IMR-90 (cell line): ENCODE measurements around the gene UNC5B. TPM values are rescaled to one million over a fixed set of nuclear protein-coding genes. Genes with fewer than 3 reads are reported as not detected.

Source experiments
- ATAC-seq: fragments of 200-7000 bp; cut with Tn5 transposase; 2 replicates; pipeline ENCODE4 v1.9.1; 2020; ENCODE audit warnings: low read depth, mild to moderate bottlenecking, moderate library complexity
- BruUV-seq: library from RNA; stranded (reverse); fragments of 400-500 nt; replicated peaks from 2 replicates; lab custom pipeline; 2021; lab: Mats Ljungman, UMichigan
- CTCF ChIA-PET: fragments of 300-600 bp; formaldehyde crosslinking; extraction: SDS; loops from one replicate; lab custom pipeline; 2021; ENCODE audit warnings: antibody characterized with exemption; lab: Yijun Ruan, JAX
- POLR2A ChIA-PET: fragments of 300-600 bp; sonication (Branson Sonifier 250); formaldehyde crosslinking; loops from one replicate; lab custom pipeline; 2022; ENCODE audit warnings: antibody characterized with exemption; ENCODE audit not compliant: unreplicated experiment; lab: Charles Lee
- DNase-seq: peaks from one replicate; pipeline ENCODE4 v3.0.0; 2013
- H2AFZ ChIP-seq: replicated peaks from 2 replicates; pipeline ENCODE3; 2013; ENCODE audit warnings: low read length, mild to moderate bottlenecking; ENCODE audit not compliant: poor library complexity
- H2AK5ac ChIP-seq: 2 replicates; pipeline ENCODE4 v1.6.1; 2013; ENCODE audit warnings: low read depth, low read length, inconsistent platforms
- H2AK9ac ChIP-seq: replicated peaks from 2 replicates; pipeline ENCODE3; 2013; ENCODE audit warnings: mild to moderate bottlenecking, low read depth, low read length, moderate library complexity; ENCODE audit not compliant: poor library complexity
- H2BK120ac ChIP-seq: 2 replicates; pipeline ENCODE4 v1.6.1; 2013; ENCODE audit warnings: low read depth, low read length, inconsistent platforms
- H2BK15ac ChIP-seq: 3 replicates; pipeline ENCODE4 v1.6.1; 2013; ENCODE audit warnings: low read depth, low read length, inconsistent platforms
- H2BK20ac ChIP-seq: 2 replicates; pipeline ENCODE4 v1.6.1; 2013; ENCODE audit warnings: low read depth, mild to moderate bottlenecking, inconsistent platforms, low read length, moderate library complexity
- H2BK5ac ChIP-seq: 2 replicates; pipeline ENCODE4 v1.6.1; 2013; ENCODE audit warnings: mild to moderate bottlenecking, low read depth, low read length, inconsistent platforms; ENCODE audit not compliant: poor library complexity, severe bottlenecking
- H3K14ac ChIP-seq: replicated peaks from 2 replicates; pipeline ENCODE4 v1.6.1; 2013; ENCODE audit warnings: low read depth, low read length, inconsistent platforms
- H3K18ac ChIP-seq: 2 replicates; pipeline ENCODE4 v1.6.1; 2013; ENCODE audit warnings: low read depth, low read length, control low read depth
- H3K23ac ChIP-seq: 2 replicates; pipeline ENCODE4 v1.6.1; 2013; ENCODE audit warnings: low read depth, low read length, inconsistent platforms
- H3K27ac ChIP-seq: 2 replicates; pipeline ENCODE4 v1.5.1; 2013; ENCODE audit warnings: mild to moderate bottlenecking, control low read depth, low read length; ENCODE audit not compliant: insufficient read depth
- H3K27me3 ChIP-seq: 2 replicates; pipeline ENCODE4 v1.6.1; 2013; ENCODE audit warnings: low read length; ENCODE audit not compliant: control insufficient read depth, insufficient read depth
- H3K36me3 ChIP-seq: 2 replicates; pipeline ENCODE4 v1.6.1; 2013; ENCODE audit warnings: low read length, mixed read lengths; ENCODE audit not compliant: control insufficient read depth, insufficient read depth
- H3K4ac ChIP-seq: 2 replicates; pipeline ENCODE4 v1.6.1; 2013; ENCODE audit warnings: low read depth, low read length, inconsistent platforms
- H3K4me1 ChIP-seq: 2 replicates; pipeline ENCODE4 v1.6.1; 2013; ENCODE audit warnings: low read length, mixed read lengths; ENCODE audit not compliant: control insufficient read depth, insufficient read depth
- H3K4me2 ChIP-seq: 2 replicates; pipeline ENCODE4 v1.6.1; 2013; ENCODE audit warnings: low read depth, mild to moderate bottlenecking, control low read depth, low read length, moderate library complexity
- H3K4me3 ChIP-seq: 2 replicates; pipeline ENCODE4 v1.5.1; 2013; ENCODE audit warnings: low read depth, mild to moderate bottlenecking, control low read depth, low read length, moderate library complexity; ENCODE audit not compliant: insufficient read depth
- H3K56ac ChIP-seq: 2 replicates; pipeline ENCODE4 v1.6.1; 2013; ENCODE audit warnings: low read length, inconsistent platforms; ENCODE audit not compliant: insufficient read depth; ENCODE audit errors: extremely low read depth
- H3K79me1 ChIP-seq, 2 experiments: 2 replicates each; pipeline ENCODE4 v1.6.1; 2013; ENCODE audit warnings: low read length in 2 of 2, inconsistent platforms in 1 of 2, low read depth in 1 of 2
- H3K9ac ChIP-seq: 2 replicates; pipeline ENCODE4 v1.6.1; 2013; ENCODE audit warnings: low read depth, low read length, control low read depth
- H3K9me1 ChIP-seq: 2 replicates; pipeline ENCODE4 v1.6.1; 2013; ENCODE audit warnings: low read length, inconsistent platforms; ENCODE audit not compliant: insufficient read depth
- H3K9me3 ChIP-seq: 2 replicates; pipeline ENCODE4 v1.6.1; 2013; ENCODE audit warnings: low read length; ENCODE audit not compliant: control insufficient read depth, insufficient read depth
- H4K20me1 ChIP-seq: 2 replicates; pipeline ENCODE4 v1.6.1; 2013; ENCODE audit warnings: low read length, inconsistent platforms; ENCODE audit not compliant: insufficient read depth
- H4K5ac ChIP-seq: 2 replicates; pipeline ENCODE4 v1.6.1; 2013; ENCODE audit warnings: mild to moderate bottlenecking, low read depth, low read length, control low read depth
- H4K8ac ChIP-seq, 2 experiments: 2 replicates each; pipeline ENCODE4 v1.6.1; 2013; ENCODE audit warnings: low read depth in 2 of 2, low read length in 2 of 2, control low read depth in 1 of 2, inconsistent platforms in 1 of 2
- H4K91ac ChIP-seq: 2 replicates; pipeline ENCODE4 v1.6.1; 2013; ENCODE audit warnings: low read depth, low read length, inconsistent platforms; ENCODE audit not compliant: insufficient read depth
- BHLHE40 ChIP-seq: fragments of 150-350 bp; IDR thresholded peaks from 2 replicates; pipeline ENCODE4 v1.6.1; 2016; ENCODE audit warnings: mild to moderate bottlenecking, low read depth, low read length
- CEBPB ChIP-seq: IDR thresholded peaks from 2 replicates; pipeline ENCODE4 v1.6.1; 2012; ENCODE audit warnings: low read depth, low read length, improper control_type of control experiment
- CHD1 ChIP-seq: IDR thresholded peaks from 2 replicates; pipeline ENCODE4 v1.6.1; 2012; ENCODE audit warnings: low read depth, low read length, improper control_type of control experiment
- FOS ChIP-seq: fragments of 150-350 bp; IDR thresholded peaks from 2 replicates; pipeline ENCODE4 v1.6.1; 2016; ENCODE audit warnings: low read depth, low read length
- MAFK ChIP-seq: IDR thresholded peaks from 2 replicates; pipeline ENCODE4 v1.6.1; 2012; ENCODE audit warnings: low read depth, low read length, improper control_type of control experiment
- MAZ ChIP-seq: IDR thresholded peaks from 2 replicates; pipeline ENCODE4 v1.6.1; 2012; ENCODE audit warnings: low read depth, mild to moderate bottlenecking, low read length, improper control_type of control experiment, moderate library complexity, borderline replicate concordance
- MXI1 ChIP-seq: IDR thresholded peaks from 2 replicates; pipeline ENCODE4 v1.6.1; 2012; ENCODE audit warnings: low read depth, mild to moderate bottlenecking, low read length, moderate library complexity, borderline replicate concordance
- NFE2L2 ChIP-seq: fragments of 150-350 bp; IDR thresholded peaks from 2 replicates; pipeline ENCODE4 v1.6.1; 2016; ENCODE audit warnings: low read depth, mild to moderate bottlenecking, low read length
- POLR2A ChIP-seq: IDR thresholded peaks from 2 replicates; pipeline ENCODE4 v1.6.1; 2012; ENCODE audit warnings: mild to moderate bottlenecking, low read depth, low read length
- RAD21 ChIP-seq: IDR thresholded peaks from 2 replicates; pipeline ENCODE4 v1.6.1; 2012; ENCODE audit warnings: low read length, improper control_type of control experiment
- RCOR1 ChIP-seq: IDR thresholded peaks from 2 replicates; pipeline ENCODE4 v1.6.1; 2012; ENCODE audit warnings: mild to moderate bottlenecking, low read length, improper control_type of control experiment; ENCODE audit not compliant: insufficient replicate concordance
- RFX5 ChIP-seq: IDR thresholded peaks from 2 replicates; pipeline ENCODE4 v1.8.0; 2012; ENCODE audit warnings: low read depth, mild to moderate bottlenecking, low read length, moderate library complexity
- SMC3 ChIP-seq: fragments of 150-350 bp; IDR thresholded peaks from 2 replicates; pipeline ENCODE4 v1.6.1; 2016; ENCODE audit warnings: low read depth, mild to moderate bottlenecking, antibody characterized with exemption, low read length, moderate library complexity
- WGBS, 2 experiments: methylation state at CpG; one replicate each; pipeline versions ENCODE4 v1.1.5 to v1.1.7; 2013; ENCODE audit warnings: missing lambda C conversion rate in 2 of 2; ENCODE audit not compliant: insufficient read length in 1 of 2; ENCODE audit errors: extremely low coverage in 2 of 2; 5-methylcytosine and 5-hydroxymethylcytosine counted together
- dilution Hi-C: fragments of 300-500 bp; cut with HindIII; formaldehyde crosslinking; loops from one replicate; pipeline ENCODE4 v1.14.3; 2018; ENCODE audit warnings: low sequenced_read_pairs; ENCODE audit not compliant: unreplicated experiment
- in situ Hi-C: fragments of 300-500 bp; cut with MboI; formaldehyde crosslinking; loops from 3 replicates; pipeline ENCODE4 v1.14.3; 2019; ENCODE audit warnings: low sequenced_read_pairs, inconsistent platforms, mixed read lengths
- intact Hi-C: fragments of 100-400 bp; cut with micrococcal nuclease; formaldehyde crosslinking; loops from 2 replicates; pipeline ENCODE4 v1.10.0; 2022
- polyA plus RNA-seq, 3 experiments: library from polyadenylated mRNA; depleted of rRNA; stranded (reverse); fragments of >200 nt; gene quantifications; 2 replicates each; pipeline ENCODE4 v1.2.3, GENCODE V29; 2012; ENCODE audit warnings: low replicate concordance in 1 of 3
- total RNA-seq: library from RNA; depleted of rRNA; stranded (reverse); fragments of >200 nt; gene quantifications from 2 replicates; pipeline ENCODE4 v1.2.3, GENCODE V29; 2012
- TF ChIP-seq, protein P1 (sequence below): conservative IDR thresholded peaks from 2 replicates; pipeline ENCODE4 v1.5.1; 2012; ENCODE audit warnings: mild to moderate bottlenecking, low read depth, low read length, improper control_type of control experiment
- TF ChIP-seq, protein P2 (sequence below): fragments of 150-350 bp; IDR thresholded peaks from 2 replicates; pipeline ENCODE4 v1.6.1; 2016; ENCODE audit warnings: low read depth, mild to moderate bottlenecking, low read length, moderate library complexity, borderline replicate concordance
- TF ChIP-seq, protein P3 (sequence below): fragments of 150-350 bp; IDR thresholded peaks from 2 replicates; pipeline ENCODE4 v1.6.1; 2017; ENCODE audit warnings: mild to moderate bottlenecking, antibody characterized with exemption, low read length, low read depth

UNC5B gene
- total and polyA plus RNA-seq, 2 of the 4 experiments (the other 2 are of a cell fraction) = 1.6 to 4.2 TPM

DNA sequence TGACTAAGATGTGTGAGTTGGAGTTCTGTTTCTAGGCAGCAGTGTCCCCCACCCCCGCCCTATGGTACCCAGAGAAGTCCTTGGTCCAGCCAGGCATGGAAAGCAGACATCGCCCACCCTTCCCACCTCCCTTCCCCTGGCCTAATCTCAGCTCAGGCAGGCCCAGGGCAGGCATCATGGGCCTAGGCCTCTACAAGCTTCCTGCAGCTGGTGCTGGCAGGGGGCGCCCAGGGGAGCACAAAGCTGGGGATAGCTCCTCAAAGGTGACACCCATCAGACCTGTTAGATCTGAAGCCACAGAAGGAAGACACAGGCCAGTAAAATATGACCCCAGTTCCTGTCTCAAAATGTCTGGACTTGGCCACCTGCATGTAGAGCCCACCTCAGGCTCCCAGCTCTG is 18.9 kb upstream of the UNC5B start:
- CTCF ChIA-PET = no interaction called here
- H3K56ac ChIP-seq = no peak overlapping the region
- in situ Hi-C loops = no loop called here

More for the DNA sequence above, 18.9 kb upstream of the UNC5B start:
- Histone ChIP-seq H4K8ac (no peak overlapping the region), H3K9ac (no peak overlapping the region), H3K27me3 (peaks cover 29% of the 10 kb centered on the region), H3K27ac (no peak overlapping the region), H3K4me3 (no peak overlapping the region), H2BK120ac (no peak overlapping the region), H3K9me1 (no peaks in the 10 kb centered on the region), H3K9me3 (peaks cover 8% of the 10 kb centered on the region), H3K23ac (no peak overlapping the region), H3K79me1 (no peaks in the 10 kb centered on the region), H4K91ac (no peak overlapping the region), H4K20me1 (no peaks in the 10 kb centered on the region), H4K5ac (no peak overlapping the region), H2BK20ac (no peak overlapping the region), H2AK5ac (no peak overlapping the region), H3K4me1 (no peaks in the 10 kb centered on the region), H3K14ac (no peak overlapping the region), H2BK15ac (no peak overlapping the region), H3K36me3 (no peaks in the 10 kb centered on the region), H3K18ac (no peak overlapping the region), H2BK5ac (no peak overlapping the region), H3K4ac (no peak overlapping the region), H3K4me2 (no peak overlapping the region), H2AK9ac (no peak overlapping the region), H2AFZ (peak overlapping the region; percentile 21)
- BruUV-seq = no TSS peak
- dilution Hi-C loops (no loop called here), intact Hi-C loops (no loop called here)
- no peak for DNase-seq
- POLR2A ChIA-PET = no interaction called here
- 17% methylated on average over 1 of the region's 3 CpGs; no CpG with 5 or more reads in 1 of the 2 experiments for WGBS, 2 experiments
- no peak for TF ChIP-seq CHD1
- TF ChIP-seq, protein P1, sequence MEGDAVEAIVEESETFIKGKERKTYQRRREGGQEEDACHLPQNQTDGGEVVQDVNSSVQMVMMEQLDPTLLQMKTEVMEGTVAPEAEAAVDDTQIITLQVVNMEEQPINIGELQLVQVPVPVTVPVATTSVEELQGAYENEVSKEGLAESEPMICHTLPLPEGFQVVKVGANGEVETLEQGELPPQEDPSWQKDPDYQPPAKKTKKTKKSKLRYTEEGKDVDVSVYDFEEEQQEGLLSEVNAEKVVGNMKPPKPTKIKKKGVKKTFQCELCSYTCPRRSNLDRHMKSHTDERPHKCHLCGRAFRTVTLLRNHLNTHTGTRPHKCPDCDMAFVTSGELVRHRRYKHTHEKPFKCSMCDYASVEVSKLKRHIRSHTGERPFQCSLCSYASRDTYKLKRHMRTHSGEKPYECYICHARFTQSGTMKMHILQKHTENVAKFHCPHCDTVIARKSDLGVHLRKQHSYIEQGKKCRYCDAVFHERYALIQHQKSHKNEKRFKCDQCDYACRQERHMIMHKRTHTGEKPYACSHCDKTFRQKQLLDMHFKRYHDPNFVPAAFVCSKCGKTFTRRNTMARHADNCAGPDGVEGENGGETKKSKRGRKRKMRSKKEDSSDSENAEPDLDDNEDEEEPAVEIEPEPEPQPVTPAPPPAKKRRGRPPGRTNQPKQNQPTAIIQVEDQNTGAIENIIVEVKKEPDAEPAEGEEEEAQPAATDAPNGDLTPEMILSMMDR = no peak
- no peak for TF ChIP-seq NFE2L2
- TF ChIP-seq, protein P2, sequence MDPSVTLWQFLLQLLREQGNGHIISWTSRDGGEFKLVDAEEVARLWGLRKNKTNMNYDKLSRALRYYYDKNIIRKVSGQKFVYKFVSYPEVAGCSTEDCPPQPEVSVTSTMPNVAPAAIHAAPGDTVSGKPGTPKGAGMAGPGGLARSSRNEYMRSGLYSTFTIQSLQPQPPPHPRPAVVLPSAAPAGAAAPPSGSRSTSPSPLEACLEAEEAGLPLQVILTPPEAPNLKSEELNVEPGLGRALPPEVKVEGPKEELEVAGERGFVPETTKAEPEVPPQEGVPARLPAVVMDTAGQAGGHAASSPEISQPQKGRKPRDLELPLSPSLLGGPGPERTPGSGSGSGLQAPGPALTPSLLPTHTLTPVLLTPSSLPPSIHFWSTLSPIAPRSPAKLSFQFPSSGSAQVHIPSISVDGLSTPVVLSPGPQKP = no peak
- no peak for TF ChIP-seq MAFK
- TF ChIP-seq SMC3 = no peak
- TF ChIP-seq, protein P3, sequence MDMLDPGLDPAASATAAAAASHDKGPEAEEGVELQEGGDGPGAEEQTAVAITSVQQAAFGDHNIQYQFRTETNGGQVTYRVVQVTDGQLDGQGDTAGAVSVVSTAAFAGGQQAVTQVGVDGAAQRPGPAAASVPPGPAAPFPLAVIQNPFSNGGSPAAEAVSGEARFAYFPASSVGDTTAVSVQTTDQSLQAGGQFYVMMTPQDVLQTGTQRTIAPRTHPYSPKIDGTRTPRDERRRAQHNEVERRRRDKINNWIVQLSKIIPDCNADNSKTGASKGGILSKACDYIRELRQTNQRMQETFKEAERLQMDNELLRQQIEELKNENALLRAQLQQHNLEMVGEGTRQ = no peak
- no peak for TF ChIP-seq MXI1
- no peak for TF ChIP-seq CEBPB
- TF ChIP-seq RFX5 = no peak
- TF ChIP-seq BHLHE40 = no peak
- TF ChIP-seq RAD21 = no peak
- TF ChIP-seq RCOR1 = no peak
- TF ChIP-seq POLR2A = no peak
- no peak for TF ChIP-seq FOS
- no peak for TF ChIP-seq MAZ
- no peak for ATAC-seq
